ENCODE results near the gene CHST8. TPM values are rescaled to one million over a fixed set of nuclear protein-coding genes. Genes with fewer than 3 reads are reported as not detected.
"Not testable (repeated sequence)": the region's sequence is repeated elsewhere in the genome, so short reads cannot be mapped to it uniquely, and the experiment has no call there.

Gene CHST8
- total RNA-seq, 1 experiment from 2014 or later, result 0.12 TPM

GRCh38 chr19:33805313-33805712, 183.6 kb downstream of the CHST8 start:
- DNase-seq (ENCODE audit: extremely low read depth, low read depth), result no peak

DNA sequence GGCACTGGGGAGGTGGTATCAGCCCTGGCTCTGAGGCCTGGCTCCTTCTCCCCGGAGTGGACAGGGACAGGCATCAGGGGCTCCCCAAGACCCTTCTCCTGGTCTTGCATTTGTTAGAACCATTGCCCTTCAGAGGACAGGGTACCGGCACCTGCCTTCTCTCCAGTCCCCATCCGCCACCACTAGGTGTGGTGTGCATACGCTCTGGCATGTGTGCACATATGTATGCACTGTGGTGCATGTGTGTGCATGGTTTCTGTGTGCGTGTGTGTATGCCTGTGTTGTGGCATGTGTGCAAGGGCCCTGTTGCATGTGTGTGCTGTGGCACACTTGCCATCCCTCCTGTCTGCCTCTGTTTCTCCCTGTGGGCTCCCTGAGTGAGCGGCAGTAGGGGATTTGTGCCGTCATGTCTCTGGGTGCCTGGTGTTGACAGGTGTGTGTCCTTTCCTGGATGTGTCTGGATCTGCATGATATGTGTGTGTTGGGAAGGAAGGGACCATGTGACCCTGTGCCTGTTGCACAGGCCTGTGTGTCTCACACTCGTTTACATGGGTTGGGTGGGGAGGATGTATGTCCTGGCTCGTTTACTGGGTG, 184.2 kb downstream of the CHST8 start:
- no peak for DNase-seq (ENCODE audit: extremely low read depth, low read depth)

GRCh38 chr19:33806434-33806881, 184.7 kb downstream of the CHST8 start:
- no peak for DNase-seq (ENCODE audit: extremely low read depth, low read depth)

GRCh38 chr19:33808399-33808798, 186.6 kb downstream of the CHST8 start:
- DNase-seq (ENCODE audit: extremely low read depth, low read depth), result no peak

DNA sequence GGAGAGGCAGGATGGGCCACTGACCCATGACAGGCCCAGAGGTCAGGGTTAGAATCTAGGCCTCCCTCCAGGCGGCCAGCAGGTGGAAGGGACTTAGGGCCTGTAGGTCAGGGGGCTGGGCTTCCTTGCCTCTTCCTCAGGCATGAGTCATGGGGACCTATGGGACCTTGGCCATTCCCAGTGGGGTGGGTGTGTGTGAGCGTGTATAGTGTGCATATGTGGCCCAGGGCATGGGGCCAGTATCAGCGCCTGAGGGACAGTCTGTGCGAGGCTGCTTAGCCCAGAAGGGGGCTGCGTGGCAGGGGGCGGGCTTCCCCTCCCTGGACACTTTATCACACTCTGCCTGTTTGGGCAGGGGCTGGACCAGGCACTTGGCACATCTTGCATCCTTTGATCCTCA, 188.2 kb downstream of the CHST8 start:
- no peak for DNase-seq (ENCODE audit: extremely low read depth, low read depth)

DNA sequence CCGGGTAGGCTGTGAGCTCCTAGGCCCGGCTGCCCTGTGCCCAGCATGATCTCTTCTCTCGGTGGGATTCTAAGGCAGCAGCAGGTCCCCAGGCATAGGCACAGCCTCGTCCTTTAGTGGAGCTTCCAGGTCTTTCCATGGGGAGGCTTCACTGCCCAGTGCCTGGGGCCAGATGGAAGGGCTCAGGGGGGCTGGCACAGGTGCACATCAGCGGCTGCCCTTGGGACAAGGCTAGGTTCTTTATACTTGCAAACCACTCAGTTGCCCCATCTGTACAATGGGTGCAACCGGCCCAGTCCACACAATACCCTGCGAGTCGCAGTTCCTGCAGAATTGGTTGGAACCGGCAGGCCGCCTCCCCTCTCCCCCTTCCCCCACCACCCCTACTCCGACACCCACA, 189.1 kb downstream of the CHST8 start:
- DNase-seq (ENCODE audit: extremely low read depth, low read depth), result no peak

- no peak for DNase-seq (ENCODE audit: extremely low read depth, low read depth)
Measured at GRCh38 chr19:33811246-33811645, 189.5 kb downstream of the CHST8 start.

DNA sequence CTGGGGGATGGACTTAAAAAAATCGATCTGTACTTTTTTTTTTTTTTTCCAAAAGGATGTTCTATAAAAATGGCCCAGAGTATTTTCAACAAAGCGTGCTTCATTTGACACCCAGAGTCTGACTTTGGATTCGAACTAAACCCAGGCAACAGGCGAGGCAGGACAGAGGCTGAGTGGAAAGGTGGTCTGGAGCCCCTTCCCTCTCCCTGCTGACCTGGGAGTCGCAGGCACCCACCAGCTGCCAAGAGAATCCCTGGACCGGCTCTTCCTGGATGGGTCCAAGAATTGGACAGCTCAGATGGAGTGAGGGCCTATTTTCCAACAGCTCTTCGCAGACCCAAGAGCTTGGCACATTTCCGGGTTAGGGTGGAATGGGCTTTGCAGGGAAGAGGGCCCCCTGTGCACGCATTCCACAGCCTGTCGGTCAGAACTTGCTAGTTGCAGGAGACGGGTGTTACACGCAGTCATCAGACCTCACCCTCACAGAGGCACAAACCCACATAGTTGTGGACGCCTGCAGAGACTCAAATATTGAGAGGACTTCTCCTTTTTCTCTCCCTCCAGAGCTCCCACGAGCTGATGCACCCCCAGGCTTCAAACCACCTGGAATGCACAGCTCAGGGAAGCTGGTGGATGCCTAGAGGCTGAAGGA, 190.1 kb downstream of the CHST8 start:
- no peak for DNase-seq (ENCODE audit: extremely low read depth, low read depth)

- DNase-seq (ENCODE audit: extremely low read depth, low read depth), result no peak
Measured at GRCh38 chr19:33812388-33813330, 190.9 kb downstream of the CHST8 start.

DNA sequence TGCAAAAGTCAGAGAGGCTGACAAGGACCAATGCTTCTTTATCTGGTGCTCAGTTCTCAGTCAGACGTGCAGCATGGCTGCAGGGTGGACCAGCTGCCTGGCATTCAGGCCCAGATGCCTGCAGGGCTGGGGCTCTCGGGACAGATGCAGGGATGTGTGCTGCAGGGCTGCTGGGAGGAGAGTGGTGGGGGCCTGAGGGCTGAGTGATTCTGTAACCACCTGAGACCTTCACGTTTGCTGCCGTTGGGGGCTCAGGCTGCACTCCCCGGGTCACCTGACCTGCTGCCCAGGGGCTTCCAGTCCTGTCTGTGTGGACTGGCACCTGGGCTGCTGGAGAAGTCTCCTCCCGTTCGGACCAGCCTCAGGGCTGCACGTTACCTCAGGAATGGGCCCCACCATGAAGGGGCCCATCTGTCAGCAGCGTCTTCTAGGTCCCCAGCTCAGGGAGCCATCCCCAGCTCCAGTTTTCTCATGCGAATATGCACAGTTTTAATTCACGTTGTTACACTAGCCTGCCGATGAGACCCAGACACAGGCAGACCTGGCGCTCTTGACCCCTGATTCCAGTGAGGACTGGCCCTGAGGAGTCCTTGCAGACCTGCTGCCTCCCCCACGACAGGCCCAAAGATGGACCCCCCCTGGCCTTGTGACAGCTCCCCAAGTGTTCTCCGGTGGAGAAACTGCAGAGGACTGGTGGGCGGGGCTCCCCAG, 191.8 kb downstream of the CHST8 start:
- DNase-seq (ENCODE audit: extremely low read depth, low read depth), result no peak

GRCh38 chr19:33814181-33815165, 192.7 kb downstream of the CHST8 start:
- no peak for DNase-seq (ENCODE audit: extremely low read depth, low read depth)

GRCh38 chr19:33815380-33816340, 193.9 kb downstream of the CHST8 start:
- DNase-seq (ENCODE audit: extremely low read depth, low read depth), result no peak

DNA sequence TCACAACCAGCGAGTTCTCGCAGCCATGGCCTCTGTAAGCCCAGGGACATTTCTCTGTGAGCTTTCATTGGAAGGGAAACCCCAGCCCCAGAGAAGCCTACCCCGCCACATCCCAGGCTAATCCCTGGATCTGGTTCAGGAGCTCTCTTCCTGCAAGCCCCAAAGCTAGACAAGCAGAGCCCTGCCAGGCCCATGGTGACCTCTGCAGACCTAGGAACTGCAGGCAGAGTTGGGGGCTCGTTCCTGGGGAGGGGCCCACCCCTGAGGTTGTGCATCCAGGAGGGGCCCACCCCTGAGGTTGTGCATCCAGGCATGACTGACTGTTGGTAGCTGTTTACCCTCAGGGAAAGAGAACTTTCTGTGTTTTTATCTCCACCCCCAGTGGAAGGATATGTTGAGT, 196.7 kb downstream of the CHST8 start:
- no peak for DNase-seq (ENCODE audit: extremely low read depth, low read depth)

- DNase-seq (ENCODE audit: extremely low read depth, low read depth), result not testable (repeated sequence)
Measured at GRCh38 chr19:33819078-33819477, 197.3 kb downstream of the CHST8 start.

DNA sequence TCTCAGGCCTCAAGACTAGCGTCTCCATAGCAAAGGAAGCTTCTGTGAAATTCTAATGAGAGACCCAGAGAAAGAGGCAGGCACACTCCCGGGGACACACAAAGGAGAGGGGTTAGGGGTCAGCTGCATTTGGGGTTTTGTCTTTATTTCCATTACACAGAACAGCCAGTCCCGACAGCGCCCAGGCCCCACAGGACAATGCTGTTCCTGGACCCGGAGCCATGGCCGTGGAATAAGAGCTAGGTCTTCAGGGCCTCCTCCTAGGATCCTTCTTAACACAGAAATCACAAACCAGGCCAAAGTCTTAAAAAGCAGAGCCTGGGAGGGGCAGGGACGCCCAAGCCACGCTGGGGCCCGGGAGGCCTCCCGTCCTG, 197.7 kb downstream of the CHST8 start:
- DNase-seq (ENCODE audit: extremely low read depth, low read depth), result no peak

GRCh38 chr19:33819880-33820781, 198.4 kb downstream of the CHST8 start:
- peak; percentile 77 for DNase-seq (ENCODE audit: extremely low read depth, low read depth)

DNA sequence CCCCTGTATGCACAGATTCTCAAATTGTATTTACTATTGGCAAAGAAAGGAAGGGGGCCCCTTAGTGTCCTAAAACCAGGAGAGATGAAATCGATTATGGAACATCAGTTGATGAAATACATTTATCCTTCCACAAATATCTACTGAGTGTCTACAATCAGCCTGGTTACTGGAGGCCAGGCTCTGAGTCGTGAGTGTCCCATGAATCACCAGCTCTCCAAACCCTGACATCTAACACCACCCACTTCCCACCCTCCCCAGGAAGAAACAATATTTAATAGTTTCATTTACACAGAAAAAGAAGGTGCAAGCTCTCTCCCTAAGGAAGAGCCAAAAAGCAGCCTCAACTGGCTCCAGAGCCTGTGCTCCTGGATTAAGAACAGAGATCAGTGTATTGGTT, 200.1 kb downstream of the CHST8 start:
- DNase-seq (ENCODE audit: extremely low read depth, low read depth), result no peak
